Endothelial cell of umbilical vein (primary cell): Measurements from ENCODE around the gene SLC45A2. TPM values are rescaled to one million over a fixed set of nuclear protein-coding genes. Genes with fewer than 3 reads are reported as not detected.

Experiments used
- BruUV-seq: library from RNA; stranded (reverse); fragments of 400-500 nt; replicated peaks from 2 replicates; lab custom pipeline; 2021; lab: Mats Ljungman, UMichigan
- CTCF ChIA-PET: fragments of 300-600, 350-600 bp; sonication (Branson Sonifier 250); formaldehyde crosslinking; loops from one replicate; lab custom pipeline; 2021; ENCODE audit warnings: antibody characterized with exemption, inconsistent platforms; lab: Charles Lee
- POLR2A ChIA-PET: fragments of 300-600, 350-600 bp; sonication (Branson Sonifier 250); formaldehyde crosslinking; loops from one replicate; lab custom pipeline; 2021; ENCODE audit warnings: antibody characterized with exemption, inconsistent platforms; lab: Charles Lee
- DNase-seq: peaks from one replicate; pipeline ENCODE4 v3.0.0-alpha.2; 2011; ENCODE audit warnings: low read depth, low spot score
- FAIRE-seq: peaks from 2 replicates; lab custom pipeline; 2011; peaks lifted over from hg19 to GRCh38; lab: Jason Lieb, UNC
- H2AFZ ChIP-seq: 2 replicates; pipeline ENCODE4 v1.6.0; 2012; ENCODE audit warnings: low read depth, low read length, control low read depth, inconsistent platforms
- H3K27ac ChIP-seq: 2 replicates; pipeline ENCODE4 v1.5.1; 2011; ENCODE audit warnings: low read depth, mild to moderate bottlenecking, control low read depth, low read length, moderate library complexity; ENCODE audit not compliant: insufficient read depth
- H3K27me3 ChIP-seq, 2 experiments: 2 replicates each; pipeline versions ENCODE4 v1.6.0 to v1.6.1; 2011; ENCODE audit warnings: low read length in 2 of 2, mixed read lengths in 1 of 2; ENCODE audit not compliant: control insufficient read depth in 2 of 2, insufficient read depth in 2 of 2
- H3K36me3 ChIP-seq, 2 experiments: 2 replicates in 1 of 2; 3 replicates in 1 of 2; pipeline ENCODE4 v1.5.1; 2011; ENCODE audit warnings: low read length in 2 of 2, mild to moderate bottlenecking in 1 of 2, moderate library complexity in 1 of 2; ENCODE audit not compliant: control insufficient read depth in 2 of 2, insufficient read depth in 2 of 2; ENCODE audit errors: extremely low read depth in 1 of 2
- H3K4me1 ChIP-seq: 3 replicates; pipeline ENCODE4 v1.5.1; 2011; ENCODE audit warnings: mild to moderate bottlenecking, low read length; ENCODE audit not compliant: control insufficient read depth, insufficient read depth; ENCODE audit errors: extremely low read depth
- H3K4me2 ChIP-seq: 2 replicates; pipeline ENCODE4 v1.6.1; 2011; ENCODE audit warnings: low read length, control low read depth, mixed read lengths; ENCODE audit not compliant: insufficient read depth
- H3K4me3 ChIP-seq, 3 experiments: fragments of 200-600 bp in 1 of 3; sonication (generic), shearing (Covaris generic) in 1 of 3; replicated peaks in 1 of 3; 2 replicates each; pipeline ENCODE4 v1.5.1; 2011 to 2016; ENCODE audit warnings: control low read depth in 3 of 3, low read length in 3 of 3, mild to moderate bottlenecking in 2 of 3, inconsistent platforms in 1 of 3, low read depth in 1 of 3, moderate library complexity in 1 of 3; ENCODE audit not compliant: insufficient read depth in 1 of 3
- H3K79me2 ChIP-seq: 2 replicates; pipeline ENCODE4 v1.6.0; 2012; ENCODE audit warnings: low read length, inconsistent platforms; ENCODE audit not compliant: control insufficient read depth, insufficient read depth
- H3K9ac ChIP-seq: replicated peaks from 2 replicates; pipeline ENCODE3; 2011; ENCODE audit warnings: low read length, control low read depth; ENCODE audit not compliant: insufficient read depth; ENCODE audit errors: extremely low read depth
- H3K9me1 ChIP-seq: replicated peaks from 3 replicates; pipeline ENCODE4 v1.6.0; 2011; ENCODE audit warnings: mild to moderate bottlenecking, low read length; ENCODE audit not compliant: control insufficient read depth, insufficient read depth; ENCODE audit errors: extremely low read depth
- H3K9me3 ChIP-seq: replicated peaks from 2 replicates; pipeline ENCODE4 v1.5.1; 2012; ENCODE audit warnings: low read length, inconsistent platforms; ENCODE audit not compliant: control insufficient read depth, insufficient read depth
- H4K20me1 ChIP-seq: replicated peaks from 2 replicates; pipeline ENCODE3; 2011; ENCODE audit warnings: mild to moderate bottlenecking, low read length; ENCODE audit not compliant: control insufficient read depth, insufficient read depth; ENCODE audit errors: extremely low read depth
- EZH2 ChIP-seq: IDR thresholded peaks from 2 replicates; pipeline ENCODE4 v1.6.1; 2012; ENCODE audit warnings: borderline replicate concordance, low read depth, mild to moderate bottlenecking, moderate library complexity, low read length, inconsistent platforms; ENCODE audit not compliant: severe bottlenecking
- FOS ChIP-seq: IDR thresholded peaks from 2 replicates; pipeline ENCODE4 v1.6.1; 2011; ENCODE audit warnings: mild to moderate bottlenecking, low read length, moderate library complexity, borderline replicate concordance; ENCODE audit not compliant: insufficient read depth
- GATA2 ChIP-seq: IDR thresholded peaks from 2 replicates; pipeline ENCODE4 v1.7.0; 2011; ENCODE audit warnings: low read depth, mild to moderate bottlenecking, moderate library complexity, mixed read lengths, low read length; ENCODE audit not compliant: insufficient read length, insufficient read depth
- JUN ChIP-seq: IDR thresholded peaks from 2 replicates; pipeline ENCODE4 v1.6.1; 2011; ENCODE audit warnings: borderline replicate concordance, low read depth; ENCODE audit not compliant: insufficient read length, insufficient read depth
- MYC ChIP-seq: IDR thresholded peaks from one replicate; pipeline ENCODE4 v1.6.1; 2011; ENCODE audit warnings: mild to moderate bottlenecking, low read depth, low read length
- POLR2A ChIP-seq: IDR thresholded peaks from 2 replicates; pipeline ENCODE4 v1.6.1; 2012; ENCODE audit warnings: low read depth, mild to moderate bottlenecking, control low read depth, low read length
- POLR2AphosphoS5 ChIP-seq: IDR thresholded peaks from 2 replicates; pipeline ENCODE4 v1.6.1; 2012; ENCODE audit warnings: low read depth, mild to moderate bottlenecking, control low read depth, low read length, moderate library complexity; ENCODE audit not compliant: insufficient read depth
- dilution Hi-C: fragments of 300-500 bp; cut with MboI; formaldehyde crosslinking; loops from one replicate; pipeline ENCODE4 v1.15.0; 2019; ENCODE audit warnings: low sequenced_read_pairs; ENCODE audit not compliant: extremely low pct_ligation_motif_present
- intact Hi-C: fragments of 100-400 bp; cut with micrococcal nuclease; formaldehyde crosslinking; loops from one replicate; pipeline ENCODE4 v1.10.0; 2022
- polyA plus RNA-seq, 4 experiments: library from polyadenylated mRNA; depleted of rRNA in 3 of 4; stranded (reverse) in 3 of 4; unstranded in 1 of 4; fragments of >200 nt; gene quantifications; 2 replicates each; pipeline versions ENCODE4 v1.2.1 to v1.2.3, GENCODE V29; 2011 to 2012; ENCODE audit warnings: missing spikeins in 1 of 4
- total RNA-seq: library from RNA; stranded (reverse); gene quantifications from 2 replicates; pipeline ENCODE4 v1.2.3, GENCODE V29; 2021
- TF ChIP-seq, protein P1 (sequence below), 2 donors: IDR thresholded peaks; 1 replicate in 1 of 2; 2 replicates in 1 of 2; pipeline ENCODE4 v1.5.1; 2011; ENCODE audit warnings: low read length in 2 of 2, mild to moderate bottlenecking in 2 of 2, moderate library complexity in 2 of 2, control low read depth in 1 of 2, inconsistent platforms in 1 of 2, low read depth in 1 of 2; ENCODE audit not compliant: insufficient read depth in 1 of 2; ENCODE audit errors: extremely low read depth in 1 of 2
- TF ChIP-seq, protein P2 (sequence below): IDR thresholded peaks from 2 replicates; pipeline ENCODE4 v1.6.1; 2011; ENCODE audit not compliant: insufficient read depth, insufficient read length

SLC45A2 gene
- total and polyA plus RNA-seq, 2 donors (not counting 3 experiments of a cell fraction or from before 2014, with no cell fraction given) = not detected

DNA sequence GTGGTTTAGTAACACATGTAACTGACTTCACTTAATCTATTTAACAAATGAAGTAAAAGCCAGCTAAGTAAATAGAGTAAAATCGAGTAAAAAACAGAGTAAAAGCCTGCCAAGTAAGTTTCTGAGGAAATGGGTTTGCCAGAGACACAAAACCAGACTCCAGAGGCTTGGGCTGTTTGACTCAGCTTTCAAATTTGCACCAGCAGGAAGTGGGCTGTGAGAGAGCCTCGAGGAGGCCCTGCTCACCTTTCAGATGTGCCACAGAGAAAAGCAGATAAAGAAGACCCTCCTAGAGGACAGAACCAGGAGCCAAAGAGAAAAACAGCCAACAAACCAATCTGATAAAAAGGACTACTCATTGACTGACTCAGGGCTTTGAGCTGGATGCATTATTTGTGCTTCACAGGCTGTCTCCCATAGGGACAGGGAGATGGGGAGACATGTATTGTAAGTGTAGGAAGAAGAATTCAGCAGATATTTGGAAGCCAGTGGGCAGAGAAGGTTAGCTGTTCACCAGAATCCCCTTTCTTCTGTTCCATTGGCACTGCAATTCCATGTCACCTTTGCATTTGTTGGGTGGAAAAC is 37.7 kb upstream of the SLC45A2 start:
- Histone ChIP-seq H3K27me3 (peaks cover 0 to 3% of the 10 kb centered on the region in 2 experiments), H3K4me2 (no peak overlapping the region), H3K27ac (no peak overlapping the region), H2AFZ (no peak overlapping the region), H4K20me1 (no peaks in the 10 kb centered on the region), H3K9ac (no peak overlapping the region), H3K4me3 (no peak overlapping the region), H3K9me1 (no peaks in the 10 kb centered on the region), H3K36me3 (no peaks in the 10 kb centered on the region), H3K79me2 (no peaks in the 10 kb centered on the region), H3K9me3 (no peaks in the 10 kb centered on the region), H3K4me1 (no peaks in the 10 kb centered on the region)
- no peak for FAIRE-seq
- intact Hi-C loops (no loop called here), dilution Hi-C loops (no loop called here)
- TF ChIP-seq FOS (no peak), POLR2AphosphoS5 (no peak), EZH2 (no peak), MYC (no peak), GATA2 (no peak), POLR2A (no peak), JUN (no peak)
- TF ChIP-seq, protein P1, sequence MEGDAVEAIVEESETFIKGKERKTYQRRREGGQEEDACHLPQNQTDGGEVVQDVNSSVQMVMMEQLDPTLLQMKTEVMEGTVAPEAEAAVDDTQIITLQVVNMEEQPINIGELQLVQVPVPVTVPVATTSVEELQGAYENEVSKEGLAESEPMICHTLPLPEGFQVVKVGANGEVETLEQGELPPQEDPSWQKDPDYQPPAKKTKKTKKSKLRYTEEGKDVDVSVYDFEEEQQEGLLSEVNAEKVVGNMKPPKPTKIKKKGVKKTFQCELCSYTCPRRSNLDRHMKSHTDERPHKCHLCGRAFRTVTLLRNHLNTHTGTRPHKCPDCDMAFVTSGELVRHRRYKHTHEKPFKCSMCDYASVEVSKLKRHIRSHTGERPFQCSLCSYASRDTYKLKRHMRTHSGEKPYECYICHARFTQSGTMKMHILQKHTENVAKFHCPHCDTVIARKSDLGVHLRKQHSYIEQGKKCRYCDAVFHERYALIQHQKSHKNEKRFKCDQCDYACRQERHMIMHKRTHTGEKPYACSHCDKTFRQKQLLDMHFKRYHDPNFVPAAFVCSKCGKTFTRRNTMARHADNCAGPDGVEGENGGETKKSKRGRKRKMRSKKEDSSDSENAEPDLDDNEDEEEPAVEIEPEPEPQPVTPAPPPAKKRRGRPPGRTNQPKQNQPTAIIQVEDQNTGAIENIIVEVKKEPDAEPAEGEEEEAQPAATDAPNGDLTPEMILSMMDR (IDR thresholded peaks at IDR 0.05; ENCODE audit: extremely low read depth in 1 of 2, insufficient read depth in 1 of 2, low read depth in 1 of 2, low read length in 2 of 2) = no peak
- TF ChIP-seq, protein P2, sequence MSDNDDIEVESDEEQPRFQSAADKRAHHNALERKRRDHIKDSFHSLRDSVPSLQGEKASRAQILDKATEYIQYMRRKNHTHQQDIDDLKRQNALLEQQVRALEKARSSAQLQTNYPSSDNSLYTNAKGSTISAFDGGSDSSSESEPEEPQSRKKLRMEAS = no peak
- CTCF ChIA-PET = interaction anchor here (0.7 to 0.9 kb wide), 3 partner anchors 9 to 25 kb away, joined by 3 to 4 read pairs (median 3); partner anchors contain the start of gene AMACR
- no peak for DNase-seq
- BruUV-seq = no TSS peak
- POLR2A ChIA-PET = no interaction called here
